GM21717 (cell line): ENCODE data around the gene NRAP.

Experiments used
- ATAC-seq: cut with Tn5 transposase; IDR thresholded peaks from one replicate; pipeline ENCODE4 v1.9.1; 2021; ENCODE audit warnings: mild to moderate bottlenecking, moderate library complexity; ENCODE audit not compliant: unreplicated experiment

Gene NRAP

GRCh38 chr10:113643183-113643582, 20.7 kb downstream of the NRAP start:
- ATAC-seq, result no peak

- ATAC-seq, result no peak
These were observed 22.1 kb downstream of the NRAP start for GRCh38 chr10:113641702-113642101.

DNA sequence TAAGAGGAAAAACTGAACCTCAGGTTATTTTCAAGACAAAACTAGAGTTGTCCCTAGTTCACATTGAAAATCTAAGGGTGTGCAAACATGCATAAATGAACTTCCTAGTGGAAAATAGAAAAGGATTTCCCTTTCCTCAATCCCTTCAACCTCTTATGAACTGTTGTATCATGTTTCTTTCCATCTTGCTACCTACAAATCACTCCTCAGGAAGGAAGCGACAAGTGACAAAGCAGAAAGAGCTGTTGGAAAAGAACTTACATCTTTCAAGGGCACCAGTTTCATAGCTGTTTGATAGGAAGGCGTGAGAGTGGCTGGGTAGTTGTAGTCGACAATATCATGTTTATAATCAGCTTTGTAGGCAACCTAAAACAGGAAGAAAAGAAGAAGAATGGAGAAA, 23.9 kb downstream of the NRAP start:
- ATAC-seq, result no peak

DNA sequence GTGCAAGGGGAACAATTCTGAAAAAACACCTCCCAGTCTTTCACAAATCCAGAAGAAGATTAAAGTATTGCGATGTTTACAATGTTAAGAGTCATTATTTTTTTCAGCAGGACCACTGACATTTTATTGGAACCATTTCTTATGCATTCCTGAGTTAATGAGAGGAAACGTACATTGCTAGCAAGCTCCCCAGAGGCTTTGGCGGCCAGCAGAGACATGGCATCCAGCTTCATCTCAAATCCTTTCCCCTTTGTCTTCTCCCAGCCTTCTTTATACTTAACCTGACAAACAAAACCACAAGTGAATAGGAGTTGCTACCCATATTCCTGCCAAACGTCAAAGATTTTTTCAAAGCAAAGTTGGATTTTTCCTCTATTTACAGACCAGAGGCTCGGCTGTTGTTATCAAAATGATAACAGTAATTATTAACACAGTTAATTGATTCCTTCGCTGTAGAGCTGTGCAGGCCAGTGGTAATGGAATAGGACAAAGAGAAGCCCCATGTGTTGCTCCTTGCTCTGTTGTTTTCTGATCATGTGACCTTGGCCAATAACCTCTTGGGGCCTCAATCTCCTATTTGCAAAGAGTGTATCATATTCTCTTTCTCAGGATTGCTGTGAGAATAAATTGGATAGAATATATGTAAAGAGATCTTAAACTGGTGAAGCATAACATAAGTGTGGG, 32.0 kb downstream of the NRAP start:
- no peak for ATAC-seq

- no peak for ATAC-seq
These were observed 32.8 kb downstream of the NRAP start for GRCh38 chr10:113630929-113631533.

DNA sequence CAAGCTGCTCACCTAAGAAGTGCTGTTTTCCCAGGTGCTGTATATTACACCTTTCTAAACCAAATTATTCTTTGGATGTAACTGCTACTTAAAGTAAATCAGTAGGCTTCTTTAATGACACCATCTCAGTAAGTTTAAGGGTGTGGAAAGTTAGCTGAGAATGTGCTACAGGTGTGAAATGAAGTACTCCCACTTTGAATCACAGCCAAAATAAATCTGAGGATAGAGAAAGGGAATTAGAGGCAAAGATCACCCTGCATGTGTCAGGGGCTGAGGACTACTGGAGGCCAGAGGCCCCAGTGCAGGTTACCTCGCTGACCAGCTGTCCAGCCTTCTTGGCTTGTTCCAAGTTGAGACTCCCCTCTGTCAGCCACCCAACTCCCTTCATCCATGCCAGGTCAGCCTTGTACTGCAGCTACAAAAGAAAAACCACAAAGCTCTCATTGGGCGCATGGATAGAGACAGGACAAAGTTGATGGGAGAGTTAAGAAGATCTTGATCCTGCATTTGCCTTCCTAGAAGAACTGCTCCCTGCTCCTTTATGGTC, 35.2 kb downstream of the NRAP start:
- ATAC-seq, result no peak

GRCh38 chr10:113627836-113628235, 36.0 kb downstream of the NRAP start:
- ATAC-seq, result no peak

DNA sequence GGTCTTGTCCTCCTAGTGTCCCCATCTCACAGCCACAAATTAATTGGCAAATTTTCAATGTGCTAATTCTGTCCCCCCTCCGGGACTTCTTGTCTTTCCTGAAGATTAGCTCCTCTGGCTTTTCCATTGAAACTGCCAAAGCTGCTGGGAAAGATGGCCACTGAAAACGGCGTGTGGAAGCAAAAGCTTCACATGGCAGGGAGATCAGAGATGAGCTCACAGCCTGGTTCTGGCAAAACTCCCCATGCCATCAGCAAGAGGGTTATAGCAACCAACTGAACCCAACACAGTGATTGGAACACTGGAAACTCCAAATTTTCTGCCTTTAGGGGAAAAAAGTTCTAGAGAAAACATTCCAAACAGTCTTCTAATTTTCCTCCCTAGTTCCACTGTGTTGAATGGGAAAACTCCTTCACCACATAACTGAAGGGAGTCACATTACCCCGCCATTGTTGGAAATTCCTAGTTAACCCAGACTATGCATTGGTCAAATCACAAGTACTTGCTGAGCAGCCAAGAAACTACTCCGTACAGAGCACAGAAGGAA, 37.0 kb downstream of the NRAP start:
- no peak for ATAC-seq

GRCh38 chr10:113625461-113626186, 38.2 kb downstream of the NRAP start:
- ATAC-seq, result no peak

- ATAC-seq, result no peak
These were observed 41.0 kb downstream of the NRAP start for GRCh38 chr10:113622831-113623230.

DNA sequence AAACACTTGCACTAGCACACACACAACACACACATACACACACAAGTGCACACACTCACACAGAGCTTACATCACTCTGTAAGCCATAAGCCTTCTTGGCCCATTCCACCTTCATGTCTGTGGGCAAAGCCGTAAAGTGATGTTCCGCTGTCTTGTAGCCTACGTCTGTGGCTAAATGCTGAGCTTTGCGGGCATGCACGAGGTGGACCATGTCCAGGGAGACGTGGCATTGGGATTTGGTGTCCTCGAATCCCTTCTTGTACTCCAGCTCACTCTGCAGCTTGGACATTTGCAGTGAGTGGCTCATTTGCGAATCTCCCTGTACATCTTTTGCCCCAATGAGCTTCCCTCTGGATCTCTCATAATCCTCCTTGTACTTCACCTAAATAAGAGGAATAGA, 42.0 kb downstream of the NRAP start:
- no peak for ATAC-seq

- ATAC-seq, result no peak
These were observed 42.9 kb downstream of the NRAP start for GRCh38 chr10:113620936-113621335.

DNA sequence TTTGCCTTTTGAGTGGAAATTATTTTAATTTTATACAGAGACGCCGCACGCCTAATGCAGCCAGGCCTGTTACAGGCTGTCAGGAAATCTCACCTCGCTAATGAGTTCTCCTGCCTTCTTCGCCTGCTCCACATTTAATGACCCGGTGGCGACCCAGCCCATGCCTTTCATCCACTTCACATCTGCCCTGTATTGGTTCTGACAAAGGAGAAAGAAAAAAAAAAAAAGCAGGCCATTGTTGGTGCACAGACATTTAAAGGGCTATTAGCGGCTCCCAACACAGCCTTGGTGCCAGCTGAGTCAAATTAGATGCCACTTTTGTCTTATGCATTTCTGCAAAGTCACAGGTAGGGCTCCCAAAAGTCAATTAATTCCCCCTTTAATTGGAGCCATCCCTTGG, 43.3 kb downstream of the NRAP start:
- ATAC-seq, result no peak

- no peak for ATAC-seq
These were observed 44.4 kb downstream of the NRAP start for GRCh38 chr10:113619401-113619800.

GRCh38 chr10:113618338-113618737, 45.5 kb downstream of the NRAP start:
- ATAC-seq, result no peak

DNA sequence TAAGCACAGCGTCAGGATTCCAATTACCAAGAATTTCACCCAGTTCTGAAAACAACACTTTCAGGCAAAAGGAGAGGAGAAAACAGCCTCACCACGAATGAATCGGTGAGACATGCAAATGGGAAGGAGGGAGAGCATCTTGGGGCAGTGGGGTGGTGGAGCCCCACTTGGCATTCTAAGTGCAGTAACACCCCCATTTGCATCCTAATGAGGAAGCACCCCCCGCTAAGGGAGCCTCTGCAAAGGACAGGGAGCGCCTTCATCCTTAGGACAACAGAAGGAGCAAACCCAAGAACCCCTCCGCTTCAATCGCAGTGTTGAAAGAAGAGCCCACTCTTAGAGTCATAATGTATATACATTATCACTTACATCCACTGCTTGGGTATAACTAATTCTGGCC, 46.8 kb downstream of the NRAP start:
- ATAC-seq, result no peak

- no peak for ATAC-seq
These were observed 47.4 kb downstream of the NRAP start for GRCh38 chr10:113616244-113617074.

GRCh38 chr10:113613977-113614690, 49.7 kb downstream of the NRAP start:
- ATAC-seq, result no peak

- no peak for ATAC-seq
These were observed 50.4 kb downstream of the NRAP start for GRCh38 chr10:113613427-113613826.

GRCh38 chr10:113612154-113612553, 51.7 kb downstream of the NRAP start:
- ATAC-seq, result no peak
